ENCODE measurements around the gene KIAA1671.

KIAA1671 gene

GRCh38 chr22:25061134-25061533 lies 108.6 kb downstream of the KIAA1671 start:
- Mint-ChIP-seq H3K27ac (peak overlapping the region; percentile 57), H3K36me3 (ENCODE audit: low read depth) (no peaks in the 10 kb centered on the region), H3K4me3 (peak overlapping the region; percentile 43), H3K4me1 (ENCODE audit: low read depth) (peaks cover 43% of the 10 kb centered on the region), H3K9me3 (no peaks in the 10 kb centered on the region), H3K27me3 (ENCODE audit: low read depth) (no peaks in the 10 kb centered on the region)
- DNase-seq (ENCODE audit: low spot score), result no peak

GRCh38 chr22:25061605-25062376 lies 109.3 kb downstream of the KIAA1671 start:
- peak overlapping the region; percentile 71 for H3K27ac Mint-ChIP-seq
- H3K4me3 Mint-ChIP-seq, result peak overlapping the region; percentile 49
- DNase-seq (ENCODE audit: low spot score), result no peak
- peaks cover 45% of the 10 kb centered on the region for H3K4me1 Mint-ChIP-seq (ENCODE audit: low read depth)
- H3K36me3 Mint-ChIP-seq (ENCODE audit: low read depth), result no peaks in the 10 kb centered on the region
- H3K27me3 Mint-ChIP-seq (ENCODE audit: low read depth), result no peaks in the 10 kb centered on the region
- no peaks in the 10 kb centered on the region for H3K9me3 Mint-ChIP-seq

- H3K9me3 Mint-ChIP-seq, result no peaks in the 10 kb centered on the region
- H3K4me3 Mint-ChIP-seq, result peak overlapping the region; percentile 49
- no peaks in the 10 kb centered on the region for H3K27me3 Mint-ChIP-seq (ENCODE audit: low read depth)
- peak overlapping the region; percentile 71 for H3K27ac Mint-ChIP-seq
- no peaks in the 10 kb centered on the region for H3K36me3 Mint-ChIP-seq (ENCODE audit: low read depth)
- peak; percentile 29 for DNase-seq (ENCODE audit: low spot score)
- peaks cover 42% of the 10 kb centered on the region for H3K4me1 Mint-ChIP-seq (ENCODE audit: low read depth)
Measured at GRCh38 chr22:25062386-25063085, 110.0 kb downstream of the KIAA1671 start.

- H3K27me3 Mint-ChIP-seq (ENCODE audit: low read depth), result no peaks in the 10 kb centered on the region
- no peak overlapping the region for H3K4me3 Mint-ChIP-seq
- peaks cover 65% of the 10 kb centered on the region for H3K4me1 Mint-ChIP-seq (ENCODE audit: low read depth)
- no peak overlapping the region for H3K27ac Mint-ChIP-seq
- DNase-seq (ENCODE audit: low spot score), result no peak
- no peaks in the 10 kb centered on the region for H3K9me3 Mint-ChIP-seq
- H3K36me3 Mint-ChIP-seq (ENCODE audit: low read depth), result no peaks in the 10 kb centered on the region
Measured at GRCh38 chr22:25064894-25065560, 112.5 kb downstream of the KIAA1671 start.

- Mint-ChIP-seq H3K36me3 (ENCODE audit: low read depth) (no peaks in the 10 kb centered on the region), H3K4me3 (peak overlapping the region; percentile 83)
- DNase-seq (ENCODE audit: low spot score), result no peak
Measured at GRCh38 chr22:25066861-25067435, 114.4 kb downstream of the KIAA1671 start.

GRCh38 chr22:25067851-25068421 lies 115.4 kb downstream of the KIAA1671 start:
- Mint-ChIP-seq H3K36me3 (ENCODE audit: low read depth) (peaks cover 2% of the 10 kb centered on the region), H3K9me3 (no peaks in the 10 kb centered on the region), H3K27me3 (ENCODE audit: low read depth) (no peaks in the 10 kb centered on the region), H3K4me1 (ENCODE audit: low read depth) (peaks cover 70% of the 10 kb centered on the region), H3K27ac (peak overlapping the region; percentile 94), H3K4me3 (peak overlapping the region; percentile 83)
- DNase-seq (ENCODE audit: low spot score), result peak; percentile 75

More at GRCh38 chr22:25066861-25067435, 114.4 kb downstream of the KIAA1671 start:
- Mint-ChIP-seq H3K4me1 (ENCODE audit: low read depth) (peaks cover 72% of the 10 kb centered on the region), H3K27me3 (ENCODE audit: low read depth) (no peaks in the 10 kb centered on the region), H3K27ac (peak overlapping the region; percentile 94), H3K9me3 (no peaks in the 10 kb centered on the region)

GRCh38 chr22:25068707-25069106 lies 116.2 kb downstream of the KIAA1671 start:
- Mint-ChIP-seq H3K27me3 (ENCODE audit: low read depth) (no peaks in the 10 kb centered on the region), H3K27ac (peak overlapping the region; percentile 94), H3K4me1 (ENCODE audit: low read depth) (peaks cover 68% of the 10 kb centered on the region), H3K9me3 (no peaks in the 10 kb centered on the region), H3K4me3 (peak overlapping the region; percentile 83), H3K36me3 (ENCODE audit: low read depth) (peaks cover 2% of the 10 kb centered on the region)
- DNase-seq (ENCODE audit: low spot score), result peak; percentile 53

GRCh38 chr22:25069426-25069757 lies 116.9 kb downstream of the KIAA1671 start:
- Mint-ChIP-seq H3K36me3 (ENCODE audit: low read depth) (peaks cover 2% of the 10 kb centered on the region), H3K27me3 (ENCODE audit: low read depth) (no peaks in the 10 kb centered on the region), H3K9me3 (no peaks in the 10 kb centered on the region), H3K4me1 (ENCODE audit: low read depth) (peaks cover 68% of the 10 kb centered on the region), H3K4me3 (peak overlapping the region; percentile 83), H3K27ac (peak overlapping the region; percentile 94)
- no peak for DNase-seq (ENCODE audit: low spot score)

- Mint-ChIP-seq H3K9me3 (no peaks in the 10 kb centered on the region), H3K27ac (peak overlapping the region; percentile 94), H3K4me1 (ENCODE audit: low read depth) (peaks cover 70% of the 10 kb centered on the region), H3K27me3 (ENCODE audit: low read depth) (no peaks in the 10 kb centered on the region), H3K36me3 (ENCODE audit: low read depth) (peaks cover 2% of the 10 kb centered on the region), H3K4me3 (peak overlapping the region; percentile 83)
- peak; percentile 36 for DNase-seq (ENCODE audit: low spot score)
Measured at GRCh38 chr22:25069758-25070481, 117.4 kb downstream of the KIAA1671 start.

- H3K9me3 Mint-ChIP-seq, result no peaks in the 10 kb centered on the region
- peaks cover 73% of the 10 kb centered on the region for H3K4me1 Mint-ChIP-seq (ENCODE audit: low read depth)
- peak overlapping the region; percentile 83 for H3K4me3 Mint-ChIP-seq
- peak overlapping the region; percentile 94 for H3K27ac Mint-ChIP-seq
- DNase-seq (ENCODE audit: low spot score), result peak; percentile 41
- no peaks in the 10 kb centered on the region for H3K27me3 Mint-ChIP-seq (ENCODE audit: low read depth)
- peaks cover 2% of the 10 kb centered on the region for H3K36me3 Mint-ChIP-seq (ENCODE audit: low read depth)
Measured at GRCh38 chr22:25070956-25071355, 118.4 kb downstream of the KIAA1671 start.

GRCh38 chr22:25071720-25072119 lies 119.2 kb downstream of the KIAA1671 start:
- Mint-ChIP-seq H3K36me3 (ENCODE audit: low read depth) (peaks cover 2% of the 10 kb centered on the region), H3K27ac (peak overlapping the region; percentile 22), H3K27me3 (ENCODE audit: low read depth) (no peaks in the 10 kb centered on the region), H3K9me3 (no peaks in the 10 kb centered on the region), H3K4me3 (peak overlapping the region; percentile 83), H3K4me1 (ENCODE audit: low read depth) (peaks cover 76% of the 10 kb centered on the region)
- DNase-seq (ENCODE audit: low spot score), result no peak

GRCh38 chr22:25072406-25072805 lies 119.9 kb downstream of the KIAA1671 start:
- no peak for DNase-seq (ENCODE audit: low spot score)
- Mint-ChIP-seq H3K27ac (peak overlapping the region; percentile 42), H3K36me3 (ENCODE audit: low read depth) (peaks cover 2% of the 10 kb centered on the region), H3K9me3 (no peaks in the 10 kb centered on the region), H3K4me1 (ENCODE audit: low read depth) (peaks cover 79% of the 10 kb centered on the region), H3K4me3 (peak overlapping the region; percentile 64), H3K27me3 (ENCODE audit: low read depth) (no peaks in the 10 kb centered on the region)

- Mint-ChIP-seq H3K4me1 (ENCODE audit: low read depth) (peaks cover 52% of the 10 kb centered on the region), H3K27ac (peak overlapping the region; percentile 86), H3K27me3 (ENCODE audit: low read depth) (no peaks in the 10 kb centered on the region), H3K4me3 (peak overlapping the region; percentile 72), H3K36me3 (ENCODE audit: low read depth) (peaks cover 2% of the 10 kb centered on the region), H3K9me3 (no peaks in the 10 kb centered on the region)
- peak; percentile 77 for DNase-seq (ENCODE audit: low spot score)
Measured at GRCh38 chr22:25076336-25076735, 123.8 kb downstream of the KIAA1671 start.

Measured in T-helper 2 cell treated with Interferon-gamma antibody and Interleukin-4, amounts not matched to agents 5 μg/mL and 100 μg/mL, for 36 hours (primary cell).